ENCODE data around the gene BEST3. TPM values are rescaled to one million over a fixed set of nuclear protein-coding genes. Genes with fewer than 3 reads are reported as not detected.
A peak's percentile ranks its signal among the peaks of the same experiment; 100 is the strongest.

The BEST3 gene
- total RNA-seq, 2 donors from 2014 or later, result not detected

- H3K27ac Mint-ChIP-seq, result no peak overlapping the region
- no peaks in the 10 kb centered on the region for H3K36me3 Mint-ChIP-seq (ENCODE audit: insufficient read depth in 2 of 2)
- H3K9me3 Mint-ChIP-seq, result no peaks in the 10 kb centered on the region
- peaks cover 15% of the 10 kb centered on the region for H3K27me3 Mint-ChIP-seq (ENCODE audit: low read depth)
- no peaks in the 10 kb centered on the region for H3K4me1 Mint-ChIP-seq (ENCODE audit: low read depth)
- no peak overlapping the region for H3K4me3 Mint-ChIP-seq
- ATAC-seq (replicated peaks in 1 of 2), result no peak
- DNase-seq, result no peak
Observed at GRCh38 chr12:69657376-69658137, 41.5 kb downstream of the BEST3 start.

- Mint-ChIP-seq H3K9me3 (no peaks in the 10 kb centered on the region), H3K36me3 (ENCODE audit: insufficient read depth in 2 of 2) (no peaks in the 10 kb centered on the region), H3K27ac (no peak overlapping the region), H3K4me3 (no peak overlapping the region), H3K27me3 (ENCODE audit: low read depth) (peaks cover 16% of the 10 kb centered on the region), H3K4me1 (ENCODE audit: low read depth) (no peaks in the 10 kb centered on the region)
- DNase-seq (no peak), ATAC-seq (replicated peaks in 1 of 2) (no peak)
Observed at GRCh38 chr12:69655616-69656340, 43.3 kb downstream of the BEST3 start.

- DNase-seq, result no peak
- Mint-ChIP-seq H3K9me3 (no peaks in the 10 kb centered on the region), H3K36me3 (ENCODE audit: insufficient read depth in 2 of 2) (no peaks in the 10 kb centered on the region), H3K27ac (no peak overlapping the region), H3K27me3 (ENCODE audit: low read depth) (peaks cover 14% of the 10 kb centered on the region), H3K4me1 (ENCODE audit: low read depth) (no peaks in the 10 kb centered on the region), H3K4me3 (no peak overlapping the region)
- no peak for ATAC-seq (replicated peaks in 1 of 2)
Observed at GRCh38 chr12:69653703-69654102, 45.4 kb downstream of the BEST3 start.

- ATAC-seq (replicated peaks in 1 of 2), result no peak
- Mint-ChIP-seq H3K4me3 (no peak overlapping the region), H3K9me3 (no peaks in the 10 kb centered on the region), H3K36me3 (ENCODE audit: insufficient read depth in 2 of 2) (no peaks in the 10 kb centered on the region), H3K4me1 (ENCODE audit: low read depth) (no peaks in the 10 kb centered on the region), H3K27me3 (ENCODE audit: low read depth) (peaks cover 30% of the 10 kb centered on the region), H3K27ac (no peak overlapping the region)
- no peak for DNase-seq
Observed at GRCh38 chr12:69651922-69652321, 47.2 kb downstream of the BEST3 start.

GRCh38 chr12:69649529-69649928, 49.6 kb downstream of the BEST3 start:
- H3K9me3 Mint-ChIP-seq, result no peaks in the 10 kb centered on the region
- ATAC-seq (replicated peaks in 1 of 2) (no peak), DNase-seq (no peak)
- H3K4me3 Mint-ChIP-seq, result no peak overlapping the region
- peaks cover 30% of the 10 kb centered on the region for H3K27me3 Mint-ChIP-seq (ENCODE audit: low read depth)
- H3K36me3 Mint-ChIP-seq (ENCODE audit: insufficient read depth in 2 of 2), result no peaks in the 10 kb centered on the region
- H3K4me1 Mint-ChIP-seq (ENCODE audit: low read depth), result no peaks in the 10 kb centered on the region
- H3K27ac Mint-ChIP-seq, result no peak overlapping the region

GRCh38 chr12:69648476-69648875, 50.6 kb downstream of the BEST3 start:
- no peak overlapping the region for H3K4me3 Mint-ChIP-seq
- H3K27me3 Mint-ChIP-seq (ENCODE audit: low read depth), result peaks cover 30% of the 10 kb centered on the region
- no peak overlapping the region for H3K27ac Mint-ChIP-seq
- no peaks in the 10 kb centered on the region for H3K36me3 Mint-ChIP-seq (ENCODE audit: insufficient read depth in 2 of 2)
- DNase-seq (no peak), ATAC-seq (replicated peaks in 1 of 2) (no peak)
- no peaks in the 10 kb centered on the region for H3K9me3 Mint-ChIP-seq
- no peaks in the 10 kb centered on the region for H3K4me1 Mint-ChIP-seq (ENCODE audit: low read depth)

GRCh38 chr12:69647178-69647577, 51.9 kb downstream of the BEST3 start:
- Mint-ChIP-seq H3K36me3 (ENCODE audit: insufficient read depth in 2 of 2) (no peaks in the 10 kb centered on the region), H3K27me3 (ENCODE audit: low read depth) (peaks cover 30% of the 10 kb centered on the region)

GRCh38 chr12:69645031-69645430, 54.1 kb downstream of the BEST3 start:
- Mint-ChIP-seq H3K4me1 (ENCODE audit: low read depth) (no peaks in the 10 kb centered on the region), H3K4me3 (no peak overlapping the region), H3K9me3 (no peaks in the 10 kb centered on the region), H3K27ac (no peak overlapping the region), H3K36me3 (ENCODE audit: insufficient read depth in 2 of 2) (no peaks in the 10 kb centered on the region), H3K27me3 (ENCODE audit: low read depth) (peaks cover 23% of the 10 kb centered on the region)
- ATAC-seq (replicated peaks in 1 of 2) (no peak), DNase-seq (no peak)

More at GRCh38 chr12:69647178-69647577, 51.9 kb downstream of the BEST3 start:
- Mint-ChIP-seq H3K27ac (no peak overlapping the region), H3K4me3 (no peak overlapping the region), H3K4me1 (ENCODE audit: low read depth) (no peaks in the 10 kb centered on the region), H3K9me3 (no peaks in the 10 kb centered on the region)
- no peak for ATAC-seq (replicated peaks in 1 of 2)
- no peak for DNase-seq

- H3K27me3 Mint-ChIP-seq (ENCODE audit: low read depth), result peaks cover 19% of the 10 kb centered on the region
- H3K4me1 Mint-ChIP-seq (ENCODE audit: low read depth), result peaks cover 1% of the 10 kb centered on the region
Observed at GRCh38 chr12:69644511-69644910, 54.6 kb downstream of the BEST3 start.

GRCh38 chr12:69642531-69642930, 56.6 kb downstream of the BEST3 start:
- H3K4me1 Mint-ChIP-seq (ENCODE audit: low read depth), result peaks cover 6% of the 10 kb centered on the region
- H3K4me3 Mint-ChIP-seq, result no peak overlapping the region
- ATAC-seq (replicated peaks in 1 of 2), result no peak
- no peaks in the 10 kb centered on the region for H3K9me3 Mint-ChIP-seq
- no peaks in the 10 kb centered on the region for H3K36me3 Mint-ChIP-seq (ENCODE audit: insufficient read depth in 2 of 2)
- no peak overlapping the region for H3K27ac Mint-ChIP-seq
- peaks cover 6% of the 10 kb centered on the region for H3K27me3 Mint-ChIP-seq (ENCODE audit: low read depth)
- no peak for DNase-seq

More at GRCh38 chr12:69644511-69644910, 54.6 kb downstream of the BEST3 start:
- Mint-ChIP-seq H3K9me3 (no peaks in the 10 kb centered on the region), H3K4me3 (no peak overlapping the region), H3K27ac (no peak overlapping the region), H3K36me3 (ENCODE audit: insufficient read depth in 2 of 2) (no peaks in the 10 kb centered on the region)
- ATAC-seq (replicated peaks in 1 of 2), result no peak
- no peak for DNase-seq

- no peak for DNase-seq
- no peak for ATAC-seq (replicated peaks in 1 of 2)
- no peaks in the 10 kb centered on the region for H3K9me3 Mint-ChIP-seq
- no peaks in the 10 kb centered on the region for H3K36me3 Mint-ChIP-seq (ENCODE audit: insufficient read depth in 2 of 2)
- H3K4me1 Mint-ChIP-seq (ENCODE audit: low read depth), result peaks cover 6% of the 10 kb centered on the region
- no peaks in the 10 kb centered on the region for H3K27me3 Mint-ChIP-seq (ENCODE audit: low read depth)
- H3K4me3 Mint-ChIP-seq, result no peak overlapping the region
- H3K27ac Mint-ChIP-seq, result no peak overlapping the region
Observed at GRCh38 chr12:69641546-69641945, 57.6 kb downstream of the BEST3 start.

- Mint-ChIP-seq H3K36me3 (ENCODE audit: insufficient read depth in 2 of 2) (no peaks in the 10 kb centered on the region), H3K27me3 (ENCODE audit: low read depth) (no peaks in the 10 kb centered on the region), H3K27ac (no peak overlapping the region), H3K9me3 (no peaks in the 10 kb centered on the region), H3K4me3 (no peak overlapping the region), H3K4me1 (ENCODE audit: low read depth) (peaks cover 6% of the 10 kb centered on the region)
- ATAC-seq (replicated peaks in 1 of 2), result peak; percentile 82
- DNase-seq, result peak; percentile 62 to 69
Observed at GRCh38 chr12:69639400-69640016, 59.6 kb downstream of the BEST3 start.

GRCh38 chr12:69633061-69633460, 66.0 kb downstream of the BEST3 start:
- Mint-ChIP-seq H3K4me3 (no peak overlapping the region), H3K36me3 (ENCODE audit: insufficient read depth in 2 of 2) (no peaks in the 10 kb centered on the region), H3K27ac (no peak overlapping the region), H3K27me3 (ENCODE audit: low read depth) (peaks cover 8% of the 10 kb centered on the region), H3K4me1 (ENCODE audit: low read depth) (no peaks in the 10 kb centered on the region), H3K9me3 (no peaks in the 10 kb centered on the region)
- ATAC-seq (replicated peaks in 1 of 2) (no peak), DNase-seq (no peak)
